Spleen (tissue), 7 donors: ENCODE data around the gene NEAT1.

ENCODE experiments used
- POLR2A ChIP-seq, 3 donors: fragments of 450-650 bp; IDR thresholded peaks; one replicate each; pipeline ENCODE4 v1.5.1; 2017; ENCODE audit warnings: antibody characterized with exemption in 3 of 3, mild to moderate bottlenecking in 1 of 3
- TF ChIP-seq, protein P1 (sequence below), 11 experiments: fragments of 200-600 bp in 7 of 11; fragments of 450-650 bp in 4 of 11; sonication (generic) in 4 of 11; IDR thresholded peaks in 8 of 11; conservative IDR thresholded peaks in 3 of 11; 1 replicate in 7 of 11; 2 replicates in 4 of 11; pipeline versions ENCODE4 v1.4.0 to v1.8.0; 2016 to 2021; ENCODE audit warnings: antibody characterized with exemption in 11 of 11, inconsistent platforms in 4 of 11, mild to moderate bottlenecking in 1 of 11
- donor health status: DM: no; HTN: no; CAD: no; lungs with moderate emphysema.
- donor health status: DM: no; HTN: no; CAD: no.
- donor health status: DM: no; HTN: no; CAD: no.

DNA sequence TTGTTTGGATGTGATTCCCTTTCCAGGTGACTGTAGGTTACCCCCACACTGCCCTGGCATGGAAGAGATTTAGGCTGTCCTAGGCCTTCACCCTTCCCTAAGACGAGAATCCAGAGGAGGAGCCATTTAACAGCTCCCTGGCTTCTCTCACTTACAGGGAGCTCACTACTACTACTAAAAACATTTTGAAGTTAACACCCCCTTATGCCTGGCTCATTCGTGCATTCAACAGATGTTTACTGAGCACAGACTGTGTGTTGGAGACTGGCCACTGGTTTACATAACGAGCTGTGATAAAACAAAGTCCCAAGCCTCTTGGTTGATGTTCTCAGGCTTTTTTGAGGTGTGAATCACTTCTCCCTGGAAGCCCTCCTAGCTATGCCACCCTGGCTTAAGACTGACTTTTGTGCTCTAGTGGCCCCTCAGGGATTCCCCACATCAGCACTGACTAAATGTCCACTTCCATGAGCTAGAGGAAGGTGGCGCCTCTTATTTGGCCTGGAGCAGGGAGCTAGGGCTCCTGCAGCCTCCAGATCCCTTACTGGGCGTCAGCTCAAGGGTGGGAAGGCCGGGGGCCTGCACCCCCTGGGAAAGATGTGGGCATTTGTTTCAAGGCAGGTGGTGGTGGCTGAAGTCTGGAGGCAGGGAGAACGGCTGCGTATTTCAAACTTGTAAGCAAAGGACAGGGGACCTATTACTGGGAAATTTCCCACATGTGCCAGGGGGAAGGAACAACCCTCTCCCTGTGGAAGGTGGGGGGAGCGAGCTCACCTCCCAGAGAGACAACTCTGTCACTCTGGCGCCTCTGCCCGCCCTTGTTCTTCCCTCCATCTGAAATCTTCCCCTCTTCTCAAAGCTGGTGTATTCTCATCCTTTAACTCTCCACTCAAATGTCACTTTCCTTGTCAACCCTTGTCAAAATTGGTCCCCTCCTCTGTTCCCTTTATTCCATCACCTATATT is 56.9 kb downstream of the NEAT1 start:
- TF ChIP-seq, protein P1, sequence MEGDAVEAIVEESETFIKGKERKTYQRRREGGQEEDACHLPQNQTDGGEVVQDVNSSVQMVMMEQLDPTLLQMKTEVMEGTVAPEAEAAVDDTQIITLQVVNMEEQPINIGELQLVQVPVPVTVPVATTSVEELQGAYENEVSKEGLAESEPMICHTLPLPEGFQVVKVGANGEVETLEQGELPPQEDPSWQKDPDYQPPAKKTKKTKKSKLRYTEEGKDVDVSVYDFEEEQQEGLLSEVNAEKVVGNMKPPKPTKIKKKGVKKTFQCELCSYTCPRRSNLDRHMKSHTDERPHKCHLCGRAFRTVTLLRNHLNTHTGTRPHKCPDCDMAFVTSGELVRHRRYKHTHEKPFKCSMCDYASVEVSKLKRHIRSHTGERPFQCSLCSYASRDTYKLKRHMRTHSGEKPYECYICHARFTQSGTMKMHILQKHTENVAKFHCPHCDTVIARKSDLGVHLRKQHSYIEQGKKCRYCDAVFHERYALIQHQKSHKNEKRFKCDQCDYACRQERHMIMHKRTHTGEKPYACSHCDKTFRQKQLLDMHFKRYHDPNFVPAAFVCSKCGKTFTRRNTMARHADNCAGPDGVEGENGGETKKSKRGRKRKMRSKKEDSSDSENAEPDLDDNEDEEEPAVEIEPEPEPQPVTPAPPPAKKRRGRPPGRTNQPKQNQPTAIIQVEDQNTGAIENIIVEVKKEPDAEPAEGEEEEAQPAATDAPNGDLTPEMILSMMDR (IDR thresholded peaks at IDR 0.05 in 8 of 11, conservative IDR thresholded peaks at IDR 0.05 in 3 of 11) = peak in 1 of 11 experiments; percentile 13
- no peak for TF ChIP-seq POLR2A (IDR thresholded peaks at IDR 0.05)
